ENCODE data around the gene SPOPL.

DNA sequence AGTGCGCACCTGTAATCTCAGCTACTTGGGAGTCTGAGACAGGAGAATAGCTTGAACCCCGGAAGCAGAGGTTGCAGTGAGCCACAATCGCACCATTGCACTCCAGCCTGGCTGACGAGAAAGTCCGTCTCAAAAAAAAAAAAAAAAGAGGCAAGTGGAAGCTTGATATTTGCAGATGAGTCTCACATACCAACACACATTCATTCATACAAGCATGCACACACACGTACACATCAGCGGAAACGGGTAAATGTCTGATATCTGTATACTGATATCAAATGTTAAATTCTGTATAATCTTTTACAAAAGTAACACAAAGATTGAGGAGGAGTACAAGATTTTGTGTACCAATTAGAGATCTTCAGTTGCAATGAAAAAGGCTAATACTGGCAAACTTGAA is 47.8 kb upstream of the SPOPL start:
- TF ChIP-seq POLR2A (IDR thresholded peaks at IDR 0.05; ENCODE audit: low read depth, low read length) (no peak), POLR2AphosphoS5 (IDR thresholded peaks at IDR 0.05; ENCODE audit: low read depth, low read length) (no peak), TAF1 (IDR thresholded peaks at IDR 0.05; ENCODE audit: borderline replicate concordance, low read depth, low read length) (no peak)

Data from GM12892 (cell line).